Endothelial cell of coronary artery (primary cell): ENCODE measurements around the gene LRRC8A. TPM values are rescaled to one million over a fixed set of nuclear protein-coding genes. Genes with fewer than 3 reads are reported as not detected.

ENCODE experiments used
- total RNA-seq: library from RNA; depleted of rRNA; stranded (reverse); fragments of >200 nt; gene quantifications from 2 replicates; pipeline ENCODE4 v1.2.3, GENCODE V29; 2014

LRRC8A gene
- total RNA-seq: 110 and 120 TPM in 2 replicates

GRCh38 chr9:128881884-128882676 lies at the start of gene LRRC8A, which contains the start of gene KYAT1:
Gene LRRC8A, plus strand, starts transcription at chr9:128882133. Its CDS starts 25,032 bp downstream, at chr9:128907165.
Gene KYAT1, minus strand, starts transcription at chr9:128881950. Its CDS starts 36,545 bp downstream, at chr9:128845405.

GRCh38 chr9:128920381-128921058 lies 38.6 kb downstream of the LRRC8A start, which contains the start of gene PHYHD1:
Gene PHYHD1, plus strand, starts transcription at chr9:128920982. Its CDS starts 1,342 bp downstream, at chr9:128922324.

GRCh38 chr9:128947527-128948301 lies 65.8 kb downstream of the LRRC8A start, which contains the start of the genes DOLK and NUP188:
Gene DOLK, minus strand, starts transcription at chr9:128947603. Its CDS starts 300 bp downstream, at chr9:128947303.
Gene NUP188, plus strand, starts transcription at chr9:128947699. Its CDS starts 21 bp downstream, at chr9:128947720.

Other genes starting within 250 kb of the LRRC8A start
- gene DYNC2I2, start 225.3 kb upstream of the LRRC8A start, total RNA-seq: 44.1 and 70.7 TPM in 2 replicates
- 746 and 844 TPM in 2 replicates for gene SET, start 192.9 kb upstream of the LRRC8A start, total RNA-seq
- 16.6 and 18.5 TPM in 2 replicates for gene PKN3, start 179.6 kb upstream of the LRRC8A start, total RNA-seq
- gene ZDHHC12, start 158.0 kb upstream of the LRRC8A start, total RNA-seq: 29.4 and 31.9 TPM in 2 replicates
- gene ZER1, start 110.2 kb upstream of the LRRC8A start, total RNA-seq: 8.6 and 12.7 TPM in 2 replicates
- gene TBC1D13, start 94.9 kb upstream of the LRRC8A start, total RNA-seq: 11.7 and 14.0 TPM in 2 replicates
- 28.3 and 32.8 TPM in 2 replicates for gene ENDOG, start 63.6 kb upstream of the LRRC8A start, total RNA-seq
- 13.0 and 14.8 TPM in 2 replicates for gene SPOUT1, start 52.3 kb upstream of the LRRC8A start, total RNA-seq
- 7.6 and 10.8 TPM in 2 replicates for gene KYAT1, start 183 bp upstream of the LRRC8A start, total RNA-seq
- 0.27 and 0.75 TPM in 2 replicates for gene PHYHD1, start 38.8 kb downstream of the LRRC8A start, total RNA-seq
- gene DOLK, start 65.5 kb downstream of the LRRC8A start, total RNA-seq: 23.4 and 30.9 TPM in 2 replicates
- gene NUP188, start 65.6 kb downstream of the LRRC8A start, total RNA-seq: 44.7 and 55.3 TPM in 2 replicates
- 23.4 and 40.7 TPM in 2 replicates for gene SH3GLB2, start 146.2 kb downstream of the LRRC8A start, total RNA-seq
- gene MIGA2, start 154.5 kb downstream of the LRRC8A start, total RNA-seq: 18.7 and 21.5 TPM in 2 replicates
- gene DOLPP1, start 199.0 kb downstream of the LRRC8A start, total RNA-seq: 9.4 and 10.2 TPM in 2 replicates
- gene CRAT, start 228.7 kb downstream of the LRRC8A start, total RNA-seq: 22.2 and 29.1 TPM in 2 replicates
- 80.2 and 101 TPM in 2 replicates for gene PTPA, start 229.3 kb downstream of the LRRC8A start, total RNA-seq